ENCODE data around the gene STX7.

The STX7 gene

DNA sequence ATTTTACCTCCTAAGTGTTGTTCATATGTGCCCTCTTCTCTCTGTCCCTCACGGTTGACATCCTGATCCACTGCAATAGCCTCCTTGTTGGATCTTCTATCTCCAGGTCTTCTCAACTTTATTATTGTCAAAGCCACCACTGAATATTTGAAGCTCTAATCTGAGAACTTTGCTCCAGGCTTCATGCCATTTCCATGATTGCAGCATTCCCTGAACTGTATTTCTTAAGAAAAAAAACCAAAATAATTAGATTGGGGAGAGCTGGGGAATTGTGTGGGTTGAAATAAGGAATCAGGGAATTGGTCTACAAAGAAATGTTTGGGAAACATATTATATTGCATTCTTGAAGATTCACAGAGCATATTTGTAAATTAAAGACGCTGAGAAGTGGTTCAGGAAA is 2.5 kb upstream of the STX7 start:
- TF ChIP-seq, protein P1, sequence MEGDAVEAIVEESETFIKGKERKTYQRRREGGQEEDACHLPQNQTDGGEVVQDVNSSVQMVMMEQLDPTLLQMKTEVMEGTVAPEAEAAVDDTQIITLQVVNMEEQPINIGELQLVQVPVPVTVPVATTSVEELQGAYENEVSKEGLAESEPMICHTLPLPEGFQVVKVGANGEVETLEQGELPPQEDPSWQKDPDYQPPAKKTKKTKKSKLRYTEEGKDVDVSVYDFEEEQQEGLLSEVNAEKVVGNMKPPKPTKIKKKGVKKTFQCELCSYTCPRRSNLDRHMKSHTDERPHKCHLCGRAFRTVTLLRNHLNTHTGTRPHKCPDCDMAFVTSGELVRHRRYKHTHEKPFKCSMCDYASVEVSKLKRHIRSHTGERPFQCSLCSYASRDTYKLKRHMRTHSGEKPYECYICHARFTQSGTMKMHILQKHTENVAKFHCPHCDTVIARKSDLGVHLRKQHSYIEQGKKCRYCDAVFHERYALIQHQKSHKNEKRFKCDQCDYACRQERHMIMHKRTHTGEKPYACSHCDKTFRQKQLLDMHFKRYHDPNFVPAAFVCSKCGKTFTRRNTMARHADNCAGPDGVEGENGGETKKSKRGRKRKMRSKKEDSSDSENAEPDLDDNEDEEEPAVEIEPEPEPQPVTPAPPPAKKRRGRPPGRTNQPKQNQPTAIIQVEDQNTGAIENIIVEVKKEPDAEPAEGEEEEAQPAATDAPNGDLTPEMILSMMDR (IDR thresholded peaks at IDR 0.05; ENCODE audit: low read depth, low read length): no peak
- DNase-seq (ENCODE audit: extremely low read depth, low read depth): no peak

DNA sequence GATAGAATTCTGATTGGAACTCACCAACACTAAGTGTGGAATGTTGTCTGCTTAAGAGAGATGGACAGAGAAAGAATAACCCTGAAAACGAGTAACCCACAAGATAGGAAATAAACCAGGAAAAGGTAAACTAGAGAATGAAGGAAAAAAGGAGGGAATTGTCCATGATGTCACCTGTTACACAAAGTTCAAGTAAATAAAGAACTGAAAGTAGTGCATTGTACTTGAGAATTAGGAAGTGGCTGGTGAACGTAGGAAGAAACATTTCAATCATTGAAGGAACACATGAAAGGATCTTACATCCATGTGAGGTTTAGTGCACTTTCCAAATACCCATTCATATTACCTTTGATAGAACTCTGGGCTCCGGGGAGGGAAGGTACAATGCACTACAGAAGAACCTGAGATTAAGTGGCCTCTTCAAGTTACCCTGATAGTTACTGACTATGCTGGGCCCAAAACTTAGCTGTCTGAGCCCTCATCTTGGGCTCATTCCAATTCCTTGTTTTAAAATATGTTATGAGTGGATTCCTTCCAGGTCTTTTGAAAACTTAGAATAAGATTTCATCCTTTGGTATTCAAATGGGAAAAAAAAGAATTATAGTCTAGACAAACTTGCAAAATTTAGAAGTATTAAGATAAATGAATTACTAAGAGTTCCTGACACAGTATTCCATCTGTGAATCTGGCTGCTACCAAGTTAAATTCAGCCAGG is 1.1 kb upstream of the STX7 start:
- TF ChIP-seq, protein P1 (IDR thresholded peaks at IDR 0.05; ENCODE audit: low read depth, low read length): no peak
- no peak for DNase-seq (ENCODE audit: extremely low read depth, low read depth)

DNA sequence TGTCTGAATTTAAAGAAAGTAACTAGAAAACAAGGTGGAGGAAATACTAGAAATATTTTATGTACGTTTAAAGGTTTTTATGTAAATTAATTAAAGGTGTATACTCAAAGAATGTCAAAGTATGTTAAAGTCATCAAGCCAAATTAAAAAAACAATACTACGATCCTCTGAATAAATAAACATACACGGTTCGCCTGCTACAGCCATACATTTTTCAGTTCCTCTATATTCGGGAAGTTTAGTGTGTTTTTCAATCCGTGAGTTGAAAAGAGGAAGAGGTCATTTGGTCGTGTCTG is 626 bp downstream of the STX7 start:
- DNase-seq (ENCODE audit: extremely low read depth, low read depth): no peak
- TF ChIP-seq, protein P1 (IDR thresholded peaks at IDR 0.05; ENCODE audit: low read depth, low read length): no peak

DNA sequence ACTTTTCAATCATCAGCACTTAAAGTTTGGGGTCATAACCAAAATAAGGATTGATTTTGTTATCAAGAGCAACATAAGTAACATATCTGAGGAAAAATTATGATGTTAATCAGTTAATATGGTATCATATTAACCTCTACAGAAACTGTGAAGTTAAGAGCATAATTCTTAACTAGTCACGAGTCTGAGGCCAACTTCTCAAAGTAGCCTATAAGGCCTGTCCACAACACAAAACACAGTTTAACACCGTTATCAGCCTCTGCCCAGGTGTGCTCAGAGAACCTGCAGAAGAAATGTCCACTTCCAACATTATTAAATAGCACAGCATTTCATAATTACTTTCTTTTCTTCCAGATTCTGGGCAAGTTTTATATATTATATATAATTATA is 1.1 kb downstream of the STX7 start:
- no peak for DNase-seq (ENCODE audit: extremely low read depth, low read depth)
- TF ChIP-seq, protein P1 (IDR thresholded peaks at IDR 0.05; ENCODE audit: low read depth, low read length): no peak

DNA sequence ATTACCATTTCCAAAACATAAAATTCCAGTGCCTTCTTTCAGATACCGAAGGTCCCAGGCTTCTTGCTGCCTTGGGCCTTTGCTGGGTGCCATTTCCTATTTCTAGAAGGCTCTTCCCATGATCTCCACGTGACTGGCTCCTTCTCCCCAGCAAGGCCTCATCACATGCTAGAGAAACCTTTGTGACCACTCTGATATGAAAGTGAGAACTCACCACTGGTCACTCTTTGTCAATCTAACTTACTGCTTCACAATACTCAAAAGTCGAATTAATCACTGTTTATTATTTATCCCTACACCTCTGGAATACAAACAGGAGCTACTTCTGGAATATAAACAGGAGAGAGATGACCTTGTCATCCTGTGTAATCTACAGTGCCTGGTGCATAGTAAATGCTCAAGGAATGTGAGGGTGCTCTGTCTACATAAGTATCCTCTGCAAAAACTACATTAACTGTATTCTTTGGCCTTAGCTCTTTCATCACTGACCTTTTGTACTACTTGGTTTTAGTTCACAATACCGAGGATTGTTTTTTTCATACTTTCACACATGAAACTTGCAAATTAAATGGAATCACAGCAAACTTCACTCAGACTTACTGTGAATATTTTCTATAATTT is 1.6 kb downstream of the STX7 start:
- TF ChIP-seq, protein P1 (IDR thresholded peaks at IDR 0.05; ENCODE audit: low read depth, low read length): no peak
- no peak for DNase-seq (ENCODE audit: extremely low read depth, low read depth)

DNA sequence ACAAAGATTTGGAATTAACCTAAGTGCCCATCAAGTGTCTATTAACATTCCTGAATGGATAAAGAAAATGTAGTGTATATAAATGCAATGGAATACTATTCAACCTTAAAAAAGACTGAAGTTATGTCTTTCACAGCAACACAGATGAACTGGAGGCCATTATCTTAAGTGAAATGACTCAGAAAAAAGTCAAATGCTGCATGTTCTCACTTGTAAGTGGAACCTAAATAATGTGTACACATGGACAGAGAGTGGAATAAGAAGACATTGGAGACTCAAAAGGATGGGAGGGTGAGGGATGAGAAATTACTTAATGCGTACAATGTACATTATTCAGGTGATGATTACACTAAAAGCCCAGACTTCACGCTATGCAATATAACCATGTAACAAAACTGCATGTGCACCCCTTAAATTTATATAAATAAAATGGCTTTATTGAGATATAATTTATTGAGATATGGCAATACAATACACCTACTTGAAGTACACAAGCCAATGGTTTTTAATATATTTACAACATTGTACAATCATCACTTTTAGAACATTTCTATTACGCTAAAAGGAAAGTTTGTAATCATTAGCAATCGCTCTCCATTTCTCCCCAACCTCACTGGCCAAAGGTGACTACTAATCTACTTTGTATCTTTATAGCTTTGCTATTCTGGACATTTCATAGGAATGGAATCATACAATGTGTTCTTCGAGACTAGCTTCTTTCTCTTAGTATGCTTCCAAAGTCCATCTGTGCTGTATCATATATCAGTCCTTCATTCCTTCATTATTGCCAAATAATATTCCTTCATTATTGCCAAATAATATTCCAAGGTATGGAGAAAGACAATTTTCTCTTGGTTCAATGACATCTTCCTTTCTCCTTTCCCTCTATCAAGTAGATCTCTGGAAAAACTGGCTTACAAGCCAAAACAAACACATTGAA is 5.8 kb downstream of the STX7 start:
- TF ChIP-seq, protein P1 (IDR thresholded peaks at IDR 0.05; ENCODE audit: low read depth, low read length): no peak
- DNase-seq (ENCODE audit: extremely low read depth, low read depth): no peak

DNA sequence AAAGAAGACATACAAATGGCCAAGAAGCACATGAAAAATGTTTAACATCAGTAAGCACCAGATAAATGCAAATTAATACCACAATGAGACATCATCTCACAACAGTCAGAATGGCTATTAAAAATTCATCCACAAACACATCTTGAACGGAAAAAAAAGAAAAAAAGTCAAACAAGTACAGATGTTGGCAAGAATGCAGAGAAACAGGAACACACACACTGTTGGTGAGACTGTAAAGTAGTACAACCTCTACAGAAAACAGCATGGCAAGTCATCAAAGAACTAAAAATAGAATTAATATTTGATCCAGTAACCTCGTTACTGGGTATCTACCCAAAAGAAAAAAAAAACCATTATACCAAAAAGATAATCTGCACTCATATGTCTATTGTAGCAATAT is 6.5 kb downstream of the STX7 start:
- TF ChIP-seq, protein P1 (IDR thresholded peaks at IDR 0.05; ENCODE audit: low read depth, low read length): no peak
- DNase-seq (ENCODE audit: extremely low read depth, low read depth): no peak
